NCI-H1930 (cell line): Measurements from ENCODE around the gene RBBP4.
A peak's percentile ranks its signal among the peaks of the same experiment; 100 is the strongest.
"Not testable (repeated sequence)": the region's sequence is repeated elsewhere in the genome, so short reads cannot be mapped to it uniquely, and the experiment has no call there.

Source experiments
- DNase-seq, 2 experiments: peaks; one replicate each; lab custom pipeline; 2025; lab: John Stamatoyannopoulos, UW

The RBBP4 gene

GRCh38 chr1:32639489-32640075, 11.4 kb upstream of the RBBP4 start:
- DNase-seq = no peak

DNA sequence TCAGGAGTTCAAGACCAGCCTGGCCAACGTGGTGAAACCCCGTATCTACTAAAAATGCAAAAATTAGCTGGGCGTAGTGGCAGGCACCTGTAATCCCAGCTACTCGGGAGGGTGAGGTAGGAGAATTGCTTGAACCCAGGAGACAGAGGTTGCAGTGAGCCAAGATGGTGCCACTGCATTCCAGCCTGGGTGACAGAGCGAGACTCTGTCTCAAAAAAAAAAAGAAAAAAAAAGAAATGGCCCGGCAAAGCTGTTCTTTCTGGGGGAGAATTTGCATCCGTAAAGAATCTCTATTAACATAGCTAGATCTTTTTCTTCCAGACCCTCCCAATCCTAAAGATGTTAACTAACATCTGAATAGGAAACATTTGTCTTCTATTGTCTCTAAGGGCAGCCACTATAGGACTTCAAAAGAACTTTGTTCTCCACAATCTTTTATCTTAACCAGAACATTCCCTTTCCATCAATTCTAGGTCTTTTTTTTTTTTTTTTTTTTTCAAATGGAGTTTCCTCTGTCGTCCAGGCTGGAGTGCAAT, 8.6 kb upstream of the RBBP4 start:
- DNase-seq = not testable (repeated sequence)

GRCh38 chr1:32644426-32644825, 6.6 kb upstream of the RBBP4 start:
- no peak for DNase-seq

DNA sequence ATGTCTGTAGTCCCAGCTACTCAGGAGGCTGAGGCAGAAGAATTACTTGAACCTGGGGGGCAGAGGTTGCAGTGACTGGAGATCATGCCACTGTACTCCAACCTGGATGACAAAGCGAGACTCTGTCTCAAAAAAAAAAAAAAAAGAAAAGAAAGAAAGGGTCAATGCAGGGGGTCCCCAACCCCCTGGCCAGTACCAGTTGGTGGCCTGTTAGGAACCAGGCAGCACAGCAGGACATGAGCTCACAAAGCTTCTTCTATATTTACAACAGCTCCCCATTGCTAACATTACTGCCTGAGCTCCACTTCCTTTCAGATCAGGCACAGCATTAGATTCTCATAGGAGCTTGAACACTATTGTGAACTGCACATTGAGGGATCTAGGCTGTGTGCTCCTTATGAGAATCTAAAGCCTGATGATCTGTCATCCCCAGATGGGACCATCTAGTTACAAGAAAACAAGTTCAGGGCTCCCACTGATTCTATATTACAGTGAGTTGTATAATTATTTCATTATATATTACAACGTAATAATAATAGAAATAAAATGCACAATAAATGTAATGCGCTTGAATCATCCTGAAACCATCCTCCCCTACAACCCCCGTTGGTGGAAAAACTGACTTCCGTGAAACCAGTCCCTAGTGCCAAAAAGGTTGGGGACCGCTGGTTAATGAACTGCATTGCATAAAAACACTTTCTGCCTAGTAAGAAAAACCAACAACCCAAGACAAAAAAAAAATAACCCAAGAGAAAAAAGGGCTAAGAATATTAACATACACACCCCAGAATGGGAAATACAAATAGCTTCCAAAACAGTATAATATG, 3.5 kb upstream of the RBBP4 start:
- DNase-seq = no peak

DNA sequence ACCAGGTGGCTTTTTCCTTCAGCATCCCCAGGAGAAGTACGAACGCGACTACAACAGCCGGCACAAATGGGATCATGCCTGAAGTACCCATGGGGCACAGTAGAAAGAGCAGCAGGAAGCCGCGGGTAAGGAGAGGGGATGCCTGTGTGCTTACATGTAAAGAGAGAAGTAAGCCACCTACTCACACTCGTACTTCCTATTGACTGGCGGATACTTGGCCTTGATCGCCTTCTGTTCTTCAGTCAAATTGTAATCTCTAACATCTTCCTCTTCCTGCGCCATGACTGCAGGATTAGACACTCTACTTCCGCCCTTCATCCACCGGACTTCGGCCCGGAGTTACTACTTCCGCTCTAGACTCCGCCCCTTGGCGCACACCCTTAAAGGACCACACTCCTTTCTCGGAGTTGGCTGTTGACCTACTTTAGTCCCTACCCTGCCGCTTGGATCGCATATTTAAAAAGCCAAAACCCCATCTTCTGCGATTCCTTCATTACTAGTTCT, 708 bp upstream of the RBBP4 start, which contains the start of gene ZBTB8OS:
Gene ZBTB8OS (minus strand): TSS at position 303 of the 504 bp plus-strand sequence. CDS start 21 bp downstream, at position 282.
- DNase-seq = peak; percentile 82 to 89

GRCh38 chr1:32651461-32652073, 559 bp downstream of the RBBP4 start:
- peak in 1 of 2 experiments; percentile 19 for DNase-seq

DNA sequence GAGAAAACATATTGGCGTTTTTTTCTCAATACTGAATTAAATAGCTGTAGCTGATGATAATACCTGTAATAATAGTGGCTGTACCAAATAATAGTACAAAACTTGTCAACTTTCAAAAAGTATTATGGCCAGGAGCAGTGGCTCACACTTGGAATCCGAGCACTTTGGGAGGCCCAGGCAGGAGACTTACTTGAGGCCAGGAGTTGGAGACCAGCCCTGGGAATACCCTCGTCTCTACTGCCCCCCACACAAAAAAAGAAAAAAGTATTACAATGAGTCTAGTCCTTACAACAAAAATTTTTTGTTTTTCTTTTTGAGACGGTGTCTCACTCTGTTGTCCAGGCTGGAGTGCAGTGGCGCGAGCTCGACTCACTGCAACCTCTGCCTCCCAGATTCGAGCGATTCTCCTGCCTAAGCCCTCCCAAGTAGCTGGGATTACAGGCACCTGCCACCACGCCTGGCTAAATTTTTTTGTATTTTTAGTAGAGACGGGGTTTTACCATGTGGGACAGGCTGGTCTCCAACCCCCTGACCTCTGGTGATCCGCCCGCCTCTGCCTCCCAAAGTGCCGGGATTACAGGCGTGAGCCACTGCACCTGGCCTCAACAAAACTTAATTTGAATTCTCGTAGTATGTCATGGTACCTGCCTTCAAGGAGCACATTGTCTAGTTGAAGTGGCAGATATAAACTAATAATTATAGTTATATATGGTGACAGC, 1.4 kb downstream of the RBBP4 start:
- DNase-seq = no peak

DNA sequence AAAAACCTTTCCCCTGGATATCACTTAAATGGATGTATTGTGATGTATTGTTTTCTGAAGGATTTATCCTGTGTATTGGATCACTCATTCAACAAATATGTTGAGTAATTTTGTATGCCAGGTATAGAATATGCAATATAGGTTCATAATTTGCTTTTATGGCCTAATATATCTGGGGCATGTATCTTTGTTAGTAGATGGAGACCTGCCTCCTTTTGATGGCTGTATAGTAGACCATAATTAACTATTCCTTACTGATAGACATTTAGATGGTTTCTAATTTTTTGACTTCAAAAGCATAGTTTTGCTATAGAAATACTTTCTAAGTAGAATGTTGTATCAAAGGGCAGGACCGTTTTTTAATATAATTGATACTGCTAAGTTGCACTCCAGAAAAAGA, 8.6 kb downstream of the RBBP4 start:
- DNase-seq = no peak

DNA sequence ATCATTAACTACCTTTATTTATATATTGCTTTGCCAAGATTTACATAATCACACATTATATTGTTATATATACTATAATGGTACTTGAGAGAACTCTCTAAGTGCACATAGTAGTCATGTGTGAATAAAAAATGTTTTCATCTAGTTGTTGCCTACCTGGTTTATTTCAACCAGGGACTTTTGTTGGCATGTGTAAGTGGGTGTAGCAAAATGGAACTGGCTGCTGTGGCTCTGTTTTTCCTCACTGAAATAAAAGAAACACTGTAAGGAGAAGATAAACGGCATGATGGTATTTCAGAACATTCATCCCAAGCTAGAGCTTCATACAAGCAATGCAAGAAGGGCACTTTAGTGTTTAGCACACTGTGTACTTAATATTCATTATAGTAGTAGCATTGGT, 14.9 kb downstream of the RBBP4 start:
- DNase-seq = no peak

DNA sequence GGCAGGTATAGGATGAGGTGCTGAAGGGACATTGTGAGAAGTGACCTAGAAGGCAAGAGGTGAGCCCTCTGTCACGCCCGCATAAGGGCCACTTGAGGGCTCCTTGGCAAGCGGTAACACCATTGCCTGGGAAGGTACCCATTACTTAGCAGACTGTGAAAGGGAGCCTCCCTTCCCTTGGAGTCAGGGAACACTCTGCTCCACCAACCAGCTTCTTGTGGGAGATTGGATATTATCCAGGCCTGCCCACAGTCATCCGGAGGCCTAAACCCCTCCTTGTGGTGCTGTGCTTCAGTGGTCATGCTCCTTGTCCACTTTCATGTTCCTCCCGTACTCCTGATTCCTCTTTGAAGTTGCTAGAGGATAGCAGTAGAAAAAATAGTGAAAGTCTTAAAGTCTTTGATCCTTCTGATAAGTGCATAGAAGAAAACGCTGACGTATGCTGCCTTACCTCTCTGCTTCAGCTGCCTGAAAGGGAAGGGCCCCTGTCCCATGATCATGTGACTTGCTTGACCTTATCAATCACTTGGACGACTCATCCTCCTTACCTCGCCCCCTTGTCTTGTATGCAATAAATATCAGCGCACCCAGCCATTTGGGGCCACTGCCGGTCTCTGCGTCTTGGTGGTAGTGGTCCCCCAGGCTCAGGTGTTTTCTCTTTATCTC, 16.0 kb downstream of the RBBP4 start:
- no peak for DNase-seq

DNA sequence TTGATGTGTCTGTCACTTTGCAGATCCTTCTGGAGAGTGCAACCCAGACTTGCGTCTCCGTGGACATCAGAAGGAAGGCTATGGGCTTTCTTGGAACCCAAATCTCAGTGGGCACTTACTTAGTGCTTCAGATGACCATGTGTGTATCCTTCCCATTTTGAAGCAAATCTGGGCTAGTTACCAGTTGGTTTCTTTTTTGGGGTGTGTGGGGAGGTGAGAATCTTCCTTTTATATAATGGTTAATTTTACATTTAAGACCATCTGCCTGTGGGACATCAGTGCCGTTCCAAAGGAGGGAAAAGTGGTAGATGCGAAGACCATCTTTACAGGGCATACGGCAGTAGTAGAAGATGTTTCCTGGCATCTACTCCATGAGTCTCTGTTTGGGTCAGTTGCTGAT, 17.7 kb downstream of the RBBP4 start:
- not testable (repeated sequence) for DNase-seq

DNA sequence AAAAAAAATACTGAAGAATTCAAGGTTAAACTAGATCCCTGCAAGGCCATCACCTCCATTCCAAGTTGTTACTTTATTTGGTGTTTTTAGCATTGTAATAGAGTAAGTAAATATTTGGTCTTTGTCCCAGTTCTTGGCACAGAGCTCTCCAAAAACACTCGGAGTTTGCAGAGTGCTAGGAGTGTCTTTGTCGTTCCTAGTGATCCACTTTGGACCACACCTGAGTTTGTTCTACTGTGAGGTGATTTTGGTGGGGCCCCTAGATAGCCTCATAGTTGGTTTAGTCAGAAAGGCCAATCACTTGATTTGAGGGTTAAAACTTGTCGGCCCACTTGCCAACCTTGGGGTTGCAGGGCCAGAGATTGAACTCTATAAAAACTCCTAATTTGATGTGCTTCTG, 25.9 kb downstream of the RBBP4 start:
- no peak for DNase-seq

DNA sequence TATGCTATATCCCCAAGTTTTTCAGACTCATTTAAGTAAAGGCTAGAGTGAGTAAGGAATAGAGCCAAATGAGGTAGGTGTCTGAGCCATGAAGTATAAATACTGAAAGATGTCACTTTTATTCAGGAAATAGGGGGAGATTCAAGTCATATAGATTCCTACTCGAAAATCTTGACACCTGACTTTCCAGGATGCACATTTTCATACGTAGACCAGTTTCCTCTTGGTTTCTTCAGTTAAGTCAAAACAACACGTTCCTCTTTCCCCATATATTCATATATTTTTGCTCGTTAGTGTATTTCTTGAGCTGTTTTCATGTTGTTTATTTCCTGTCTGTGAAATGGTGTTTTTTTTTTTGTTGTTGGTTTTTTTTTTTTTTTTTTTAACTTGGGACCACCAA, 29.0 kb downstream of the RBBP4 start:
- DNase-seq = not testable (repeated sequence)

DNA sequence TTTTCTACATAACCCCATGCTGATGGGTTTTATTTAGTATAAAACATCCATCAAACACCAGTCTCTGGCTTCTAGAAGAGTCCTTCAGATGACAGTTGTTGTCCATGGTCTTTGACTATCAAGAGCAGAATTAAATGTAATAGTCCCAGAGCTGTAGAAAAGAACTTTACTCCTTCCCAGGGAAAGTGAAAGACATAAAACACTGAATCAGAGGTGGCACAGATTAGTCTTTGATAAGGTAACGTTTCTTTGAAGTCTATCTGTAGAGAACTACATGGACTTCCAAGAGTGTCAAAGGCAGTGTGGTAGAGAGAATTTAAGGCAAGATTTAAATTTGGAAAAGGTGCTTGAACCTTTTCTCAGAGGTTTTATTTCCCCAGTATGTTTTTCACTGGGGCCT, 29.6 kb downstream of the RBBP4 start:
- DNase-seq = no peak

- DNase-seq = no peak
Observed at GRCh38 chr1:32681509-32681908, 30.5 kb downstream of the RBBP4 start.

GRCh38 chr1:32681999-32682398, 31.0 kb downstream of the RBBP4 start:
- DNase-seq = no peak

GRCh38 chr1:32683397-32683796, 32.4 kb downstream of the RBBP4 start:
- no peak for DNase-seq

DNA sequence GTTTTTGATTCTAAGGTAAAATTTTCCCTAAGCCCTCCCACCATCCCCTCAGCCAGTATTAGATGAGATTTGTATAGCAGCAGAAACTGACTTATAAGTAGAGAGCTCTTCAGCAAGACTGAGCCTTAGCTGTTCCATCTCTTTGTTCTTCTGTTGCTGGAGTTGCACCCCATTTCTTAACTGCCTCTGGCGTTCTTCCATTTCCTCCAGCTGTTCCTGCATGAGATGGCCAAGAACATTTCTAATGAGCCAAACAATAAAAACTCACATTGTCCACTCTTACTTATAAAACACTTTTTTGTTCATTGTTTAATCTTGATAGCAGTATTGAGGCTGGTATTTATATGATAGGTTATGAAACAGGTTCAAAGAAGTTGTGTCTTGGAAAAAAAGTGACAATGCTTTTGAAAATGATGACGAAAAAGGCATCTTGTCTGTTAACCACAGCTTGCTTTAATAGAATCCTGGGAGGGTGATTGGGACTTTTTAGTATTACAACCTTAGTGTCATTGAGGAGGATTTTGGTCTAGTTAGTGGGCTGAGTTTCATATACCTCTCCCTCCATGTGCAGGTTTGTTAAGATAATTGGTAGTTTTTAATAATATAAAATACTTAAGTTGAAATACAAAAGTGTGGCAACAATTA, 33.3 kb downstream of the RBBP4 start:
- no peak for DNase-seq

- DNase-seq = no peak
Observed at GRCh38 chr1:32685498-32685897, 34.5 kb downstream of the RBBP4 start.

DNA sequence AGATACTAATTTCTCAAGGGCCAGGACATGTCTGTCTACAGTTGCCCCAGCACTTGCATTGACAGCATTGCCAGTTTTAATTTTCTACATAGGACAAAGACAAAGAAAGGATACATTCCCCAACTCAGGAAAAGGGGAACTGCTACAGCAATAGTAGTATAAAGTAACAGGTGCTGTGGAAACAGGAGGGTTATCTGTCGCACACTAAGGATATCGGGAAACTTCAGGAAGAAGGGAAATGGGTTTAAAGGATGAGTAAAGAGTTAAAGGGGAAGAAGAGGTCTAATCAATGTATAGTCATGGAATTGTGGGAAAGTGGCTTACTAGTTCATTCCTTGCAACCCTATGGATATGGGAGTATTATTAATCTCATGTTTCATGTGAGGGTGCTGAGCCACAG, 35.4 kb downstream of the RBBP4 start:
- DNase-seq = no peak
